PC-3 (cell line): Measurements from ENCODE around the gene BACH1.
"Not testable (repeated sequence)": the region's sequence is repeated elsewhere in the genome, so short reads cannot be mapped to it uniquely, and the experiment has no call there.

Experiments
- CTCF ChIP-seq: fragments of 300-600 bp; sonication (generic); conservative IDR thresholded peaks from 2 replicates; pipeline ENCODE4 v1.5.1; 2017; ENCODE audit warnings: antibody characterized with exemption, low read depth, mild to moderate bottlenecking, low read length
- EZH2 ChIP-seq: fragments of 300-600 bp; sonication (generic); IDR thresholded peaks from one replicate; pipeline ENCODE4 v1.6.1; 2017; ENCODE audit warnings: antibody characterized with exemption, mild to moderate bottlenecking, low read length; ENCODE audit not compliant: unreplicated experiment

- not testable (repeated sequence) for TF ChIP-seq CTCF, EZH2
These were observed 44.9 kb upstream of the BACH1 start for GRCh38 chr21:29253861-29254260.
